COLO668 (cell line): ENCODE results near the gene ASB16.
"Not testable (repeated sequence)": the region's sequence is repeated elsewhere in the genome, so short reads cannot be mapped to it uniquely, and the experiment has no call there.

Experiments used
- DNase-seq: peaks from one replicate; lab custom pipeline; 2025; ENCODE audit not compliant: unreplicated experiment; lab: John Stamatoyannopoulos, UW

Gene ASB16

GRCh38 chr17:44146375-44147346, 23.8 kb upstream of the ASB16 start:
- no peak for DNase-seq

- no peak for DNase-seq
Observed at GRCh38 chr17:44147812-44148211, 22.7 kb upstream of the ASB16 start.

DNA sequence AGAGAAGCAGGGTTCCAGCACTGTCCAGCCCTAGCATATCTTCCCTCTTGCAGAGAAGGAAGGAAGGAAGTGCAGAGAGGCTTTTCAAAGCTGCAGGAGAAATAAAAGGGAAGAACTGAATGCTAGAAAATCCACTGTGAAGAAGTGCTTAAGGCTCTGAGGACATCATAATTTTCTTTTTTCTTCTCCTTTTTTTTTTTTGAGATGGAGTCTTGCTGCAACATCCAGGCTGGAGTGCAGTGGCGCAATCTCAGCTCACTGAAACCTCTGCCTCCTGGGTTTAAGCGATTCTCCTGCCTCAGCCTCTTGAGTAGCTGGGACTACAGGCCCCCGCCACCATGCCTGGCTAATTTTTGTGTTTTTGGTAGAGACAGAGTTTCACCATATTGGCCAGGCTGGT, 21.4 kb upstream of the ASB16 start:
- DNase-seq, result not testable (repeated sequence)

GRCh38 chr17:44149750-44150329, 20.7 kb upstream of the ASB16 start:
- no peak for DNase-seq

DNA sequence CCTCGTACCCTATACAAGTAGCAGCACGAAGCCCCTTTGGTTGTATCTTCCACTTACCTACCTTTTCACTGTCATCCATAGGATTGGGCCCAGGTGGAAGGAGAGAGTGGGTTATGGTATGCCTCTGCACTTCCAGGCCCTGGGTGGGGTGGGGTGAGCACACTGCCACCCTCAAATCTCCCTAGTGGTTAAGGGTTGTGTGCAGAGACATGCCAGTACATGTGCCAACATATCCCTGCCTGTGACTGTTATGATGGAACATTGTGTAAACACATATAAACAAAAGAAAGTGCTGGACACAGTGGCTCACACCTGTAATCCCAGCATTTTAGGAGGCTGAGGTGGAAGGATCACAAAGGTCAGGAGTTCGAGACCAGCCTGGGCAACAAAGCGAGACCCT, 17.6 kb upstream of the ASB16 start:
- no peak for DNase-seq

DNA sequence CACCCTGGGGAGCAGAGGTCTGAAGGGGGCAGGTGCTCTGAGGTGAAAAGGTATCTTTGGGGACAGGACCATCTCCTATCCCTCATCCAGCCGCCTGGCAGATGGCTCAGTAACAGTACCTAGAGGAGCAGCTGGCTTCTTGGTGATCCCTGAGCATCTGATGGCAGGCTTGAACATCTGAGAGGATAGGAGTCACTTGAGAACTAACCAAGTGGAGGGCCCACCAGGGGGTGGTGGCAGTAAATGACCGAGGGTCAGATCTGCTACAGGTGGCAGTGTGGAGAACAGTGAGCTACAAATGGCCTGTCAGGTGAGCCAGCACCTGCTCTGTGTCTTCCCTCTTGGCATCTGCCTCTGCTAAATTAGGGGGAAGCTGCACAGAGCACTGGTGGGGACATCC, 15.0 kb upstream of the ASB16 start:
- DNase-seq, result peak; percentile 2

DNA sequence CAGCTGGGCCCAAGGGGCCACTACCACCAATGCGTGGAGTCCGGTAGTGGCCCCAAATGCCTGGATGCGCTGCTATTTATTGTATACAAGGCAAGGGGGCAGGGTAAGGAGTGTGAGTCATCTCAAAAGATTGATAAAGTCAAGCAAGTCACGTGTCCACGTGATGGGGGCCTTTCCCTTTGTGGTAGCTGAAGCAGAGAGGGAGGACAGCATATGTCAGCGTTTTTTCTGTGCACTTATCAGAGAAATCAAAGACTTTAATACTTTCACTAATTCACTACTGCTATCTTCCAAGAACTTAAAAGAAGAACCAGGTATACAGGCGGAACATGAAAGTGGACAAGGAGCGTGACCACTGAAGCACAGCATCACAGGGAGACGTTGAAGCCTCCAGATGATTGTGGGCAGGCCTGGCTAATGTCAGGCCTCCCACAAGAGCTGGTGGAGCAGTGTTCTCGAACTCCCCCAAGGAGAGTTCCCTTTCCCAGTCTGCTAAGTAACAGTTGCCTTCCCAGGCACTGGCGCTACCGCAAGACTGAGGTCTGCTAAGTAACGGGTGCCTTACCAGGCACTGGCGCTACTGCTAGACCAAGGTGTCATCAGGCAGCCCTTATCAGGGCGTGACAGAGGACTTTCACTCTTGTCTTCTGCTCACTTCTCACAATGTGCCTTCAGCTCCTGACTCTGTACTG, 10.8 kb upstream of the ASB16 start:
- no peak for DNase-seq

DNA sequence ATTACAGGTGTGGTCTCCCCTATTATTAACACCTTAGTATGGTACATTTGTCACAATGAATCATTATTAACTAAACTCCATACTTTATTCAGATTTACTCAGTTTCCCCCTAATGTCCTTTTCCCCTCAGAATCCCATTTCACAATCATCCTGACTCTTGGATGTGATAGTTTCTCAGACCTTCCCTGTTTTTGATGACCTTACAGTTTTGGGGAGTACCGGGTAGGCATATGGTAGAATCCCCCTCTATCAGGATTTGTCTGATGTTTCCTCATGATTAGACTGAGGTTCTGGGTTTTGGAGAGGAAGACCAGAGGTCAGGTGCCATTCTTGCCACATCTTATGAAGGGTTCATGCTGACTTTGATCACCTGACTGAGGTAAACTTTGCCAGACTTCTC, 6.0 kb upstream of the ASB16 start:
- no peak for DNase-seq

DNA sequence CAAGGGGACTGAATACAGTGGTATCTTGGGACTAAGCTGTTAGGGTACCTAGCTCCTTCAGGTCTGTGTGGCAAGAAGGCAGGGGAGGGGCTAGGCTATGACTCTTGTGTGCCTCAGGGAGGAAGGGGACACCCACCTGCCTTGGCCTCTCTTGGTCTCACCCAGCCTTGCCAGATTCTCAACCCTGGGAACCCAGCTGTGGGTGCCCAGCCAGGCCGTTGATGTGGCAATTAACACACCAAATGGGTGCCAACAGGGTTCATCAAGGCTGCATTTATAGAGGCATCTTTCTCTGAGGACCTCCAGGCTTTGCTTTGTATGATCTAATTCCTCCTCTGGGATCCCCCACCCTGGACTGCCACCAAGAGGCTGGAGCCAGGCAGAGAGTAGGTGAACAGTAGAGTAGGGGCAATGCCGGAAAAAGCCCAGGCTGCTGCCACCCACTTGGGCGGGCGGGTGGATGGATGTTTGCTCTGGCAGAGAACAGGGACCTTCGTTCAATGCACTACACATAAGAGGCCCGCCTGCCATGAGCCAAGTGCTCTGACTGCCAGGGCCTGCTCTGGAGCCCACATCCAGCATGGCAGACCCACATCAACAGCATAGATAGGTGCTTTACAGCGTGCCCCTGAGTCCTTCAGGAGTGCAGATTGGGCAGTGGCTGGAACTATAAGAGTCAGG, 3.2 kb upstream of the ASB16 start:
- no peak for DNase-seq

DNA sequence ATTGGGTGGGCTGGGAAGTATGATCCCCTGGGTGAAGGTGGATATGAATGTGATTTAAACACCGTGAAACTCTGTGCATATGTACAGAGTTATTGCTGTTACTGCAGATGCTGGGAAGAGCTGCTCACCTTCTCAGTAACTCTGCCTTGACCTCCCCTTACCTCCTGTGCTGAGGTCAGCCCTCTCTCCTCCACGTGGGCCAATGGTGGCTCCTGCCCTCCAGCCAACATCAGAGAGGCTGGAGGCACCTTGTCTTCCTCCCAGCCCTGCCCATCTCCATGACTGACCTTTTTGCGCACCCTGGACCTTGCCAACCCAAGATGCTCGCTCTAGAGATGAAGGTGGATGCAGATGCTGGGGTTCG, 387 bp upstream of the ASB16 start:
- no peak for DNase-seq

DNA sequence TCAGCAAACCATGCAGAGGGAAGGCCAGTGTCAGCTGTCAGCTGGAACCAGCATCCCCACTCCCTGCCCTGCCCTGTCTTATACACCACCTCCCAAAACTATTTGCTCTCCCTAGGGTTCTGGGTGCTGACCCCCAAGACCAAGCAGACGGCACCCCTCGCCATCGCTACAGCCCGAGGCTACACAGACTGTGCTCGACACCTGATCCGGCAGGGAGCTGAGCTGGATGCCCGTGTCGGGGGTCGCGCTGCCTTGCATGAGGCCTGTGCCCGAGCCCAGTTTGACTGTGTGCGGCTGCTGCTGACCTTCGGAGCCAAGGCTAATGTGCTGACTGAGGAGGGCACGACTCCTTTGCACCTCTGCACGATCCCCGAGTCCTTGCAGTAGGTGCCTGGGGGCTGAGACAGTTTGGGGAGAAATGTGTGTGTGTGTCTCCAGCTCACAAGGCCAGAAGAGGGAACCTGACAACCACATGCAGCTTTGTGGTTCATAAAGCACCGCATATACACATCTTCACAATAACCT, 1.5 kb downstream of the ASB16 start:
- no peak for DNase-seq

DNA sequence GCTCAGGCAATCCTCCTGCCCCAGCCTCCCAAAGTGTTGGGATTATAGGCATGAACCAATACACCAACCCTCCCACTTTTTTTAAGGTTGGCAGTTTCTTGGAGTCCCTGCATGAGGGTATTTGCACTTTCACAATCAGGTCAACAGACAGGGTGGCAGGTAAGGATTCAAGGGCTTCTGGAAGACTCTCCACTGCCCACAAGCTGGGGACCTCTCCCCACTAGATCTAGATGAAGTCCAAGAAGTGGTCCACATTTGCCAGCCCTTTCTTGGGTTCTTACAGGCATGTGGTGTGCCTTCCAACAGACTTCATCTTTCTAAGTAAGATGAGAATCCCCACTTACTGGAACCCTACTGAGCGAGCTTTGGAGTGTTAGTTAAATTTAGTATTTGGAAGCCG, 3.9 kb downstream of the ASB16 start:
- no peak for DNase-seq

DNA sequence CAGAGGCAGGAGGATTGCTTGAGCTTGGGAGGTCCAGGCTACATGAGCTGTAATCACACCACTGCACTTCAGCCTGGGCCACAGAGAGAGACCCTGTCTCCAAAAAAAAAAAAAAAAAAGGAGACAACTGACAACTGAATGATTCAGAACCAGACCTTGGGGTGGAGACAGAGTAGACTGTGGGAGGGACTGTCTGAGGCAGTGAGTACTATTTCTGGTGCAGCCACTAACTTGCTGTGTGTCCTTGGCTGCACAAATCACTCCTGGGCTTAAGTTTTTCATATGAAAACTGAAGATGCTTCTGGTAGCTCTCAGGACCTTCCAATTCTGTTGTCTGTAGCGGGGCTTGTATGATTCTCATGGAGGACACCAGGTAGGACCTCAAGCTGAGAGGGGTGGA, 5.8 kb downstream of the ASB16 start:
- no peak for DNase-seq

- no peak for DNase-seq
Observed at GRCh38 chr17:44176671-44177501, 6.4 kb downstream of the ASB16 start.

- no peak for DNase-seq
Observed at GRCh38 chr17:44177640-44178039, 7.1 kb downstream of the ASB16 start.

DNA sequence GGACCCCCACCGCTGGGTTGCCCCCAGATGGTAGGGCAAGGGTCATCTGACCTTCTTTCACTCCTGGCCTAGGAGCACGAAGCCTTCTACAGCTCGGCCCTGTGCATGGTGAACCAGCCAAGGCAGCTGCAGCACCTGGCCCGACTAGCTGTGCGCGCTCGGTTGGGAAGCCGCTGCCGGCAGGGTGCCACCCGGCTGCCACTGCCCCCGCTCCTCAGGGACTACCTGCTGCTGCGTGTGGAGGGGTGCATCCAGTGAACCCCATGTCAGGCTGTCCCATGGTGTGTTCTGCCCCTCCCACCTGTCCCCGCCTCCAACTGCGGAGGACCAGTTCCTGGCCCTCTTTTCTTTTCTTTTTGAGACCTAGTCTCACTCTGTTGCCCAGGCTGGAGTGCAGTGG, 7.6 kb downstream of the ASB16 start:
- no peak for DNase-seq

DNA sequence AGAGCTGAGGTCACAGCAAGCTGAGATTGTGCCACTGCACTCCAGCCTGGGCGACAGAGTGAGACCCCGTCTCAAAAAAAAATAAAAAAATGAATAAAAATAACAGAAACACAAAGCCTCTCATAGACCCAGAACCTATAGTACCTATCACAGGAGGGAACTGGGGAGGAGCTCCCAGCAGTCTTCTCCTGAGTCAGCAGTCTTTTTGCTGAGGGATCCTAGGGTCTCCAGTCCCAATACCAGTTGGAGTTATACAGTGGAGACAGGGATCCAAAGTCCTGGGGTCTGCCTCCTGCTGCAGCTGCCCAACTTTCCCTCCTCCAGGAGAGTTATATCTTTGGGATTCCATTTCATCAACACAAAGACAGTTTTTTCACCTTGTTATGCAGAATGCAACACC, 12.5 kb downstream of the ASB16 start:
- no peak for DNase-seq

DNA sequence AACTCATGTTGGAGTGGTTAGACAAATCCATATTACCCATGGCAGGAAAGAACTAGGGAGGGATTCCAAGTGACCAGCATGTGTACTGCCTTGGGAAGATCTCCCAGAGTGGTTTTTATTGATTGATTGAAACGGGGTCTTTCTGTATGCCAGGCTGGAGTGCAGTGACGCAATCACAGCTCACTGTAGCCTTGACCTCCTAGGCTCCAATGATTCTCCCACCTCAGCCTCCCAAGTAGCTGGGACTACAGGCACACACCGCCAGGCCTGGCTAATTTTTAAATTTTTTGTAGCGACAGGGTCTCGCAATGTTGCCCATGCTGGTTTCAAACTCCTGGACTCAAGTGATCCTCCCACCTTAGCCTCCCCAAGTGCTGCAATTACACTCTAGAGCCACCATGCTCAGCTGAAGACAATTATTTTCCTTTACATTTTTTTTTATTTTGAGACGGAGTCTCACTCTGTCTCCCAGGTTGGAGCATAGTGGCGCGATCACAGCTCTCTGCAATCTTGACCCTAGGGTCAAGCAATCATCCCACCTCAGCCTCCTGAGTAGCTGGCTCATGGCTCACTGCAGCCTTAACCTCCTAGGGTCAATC, 13.8 kb downstream of the ASB16 start:
- DNase-seq, result no peak

DNA sequence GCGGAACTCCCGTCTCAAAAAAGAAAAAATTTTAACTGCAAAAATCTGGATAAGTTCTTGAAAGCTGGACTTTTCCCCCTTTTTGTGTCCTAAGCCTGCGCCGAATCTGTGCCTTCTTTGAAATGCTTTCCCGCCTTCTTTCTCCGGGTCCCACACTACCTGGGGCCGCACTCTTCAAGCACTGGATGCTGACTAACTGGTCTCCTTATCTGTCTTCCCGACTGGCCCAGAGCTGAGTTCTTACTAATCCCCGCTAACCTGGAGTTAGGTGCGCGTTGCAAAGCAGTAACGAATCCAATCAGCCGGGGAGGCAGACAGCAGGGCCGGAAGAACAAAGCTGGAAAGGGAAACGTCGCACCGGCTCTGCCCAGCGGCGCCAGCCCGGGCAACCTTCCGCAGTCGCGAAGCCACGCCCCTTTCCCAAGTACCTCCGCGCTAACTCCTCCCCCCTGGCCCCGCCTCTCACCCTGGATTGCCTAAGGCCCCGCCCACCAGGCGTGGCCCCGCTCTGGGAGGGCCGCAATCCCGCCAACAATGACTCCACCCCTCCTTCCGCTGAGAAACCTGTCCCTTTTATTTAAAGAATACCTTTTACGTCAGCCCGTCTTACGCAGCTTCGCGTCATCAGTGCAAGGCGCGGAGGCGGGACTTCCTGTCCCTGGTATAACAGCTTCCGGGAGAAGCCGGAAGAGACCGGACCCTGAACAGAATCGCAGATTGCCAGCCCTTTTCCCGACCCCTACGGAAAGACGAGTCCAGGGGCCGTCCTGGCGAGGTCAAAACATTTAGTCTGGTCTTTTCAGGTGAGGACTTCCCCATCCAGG, 16.0 kb downstream of the ASB16 start, which contains the start of gene TMUB2:
TMUB2 (plus strand) TSS at position 666 of the 824 bp plus-strand sequence. CDS start 737 bp downstream, outside the sequence.
- peak; percentile 96 for DNase-seq
